ENCODE data around the gene HNRNPUL1.
A peak's percentile ranks its signal among the peaks of the same experiment; 100 is the strongest.
"Not testable (repeated sequence)": the region's sequence is repeated elsewhere in the genome, so short reads cannot be mapped to it uniquely, and the experiment has no call there.

HNRNPUL1 gene

DNA sequence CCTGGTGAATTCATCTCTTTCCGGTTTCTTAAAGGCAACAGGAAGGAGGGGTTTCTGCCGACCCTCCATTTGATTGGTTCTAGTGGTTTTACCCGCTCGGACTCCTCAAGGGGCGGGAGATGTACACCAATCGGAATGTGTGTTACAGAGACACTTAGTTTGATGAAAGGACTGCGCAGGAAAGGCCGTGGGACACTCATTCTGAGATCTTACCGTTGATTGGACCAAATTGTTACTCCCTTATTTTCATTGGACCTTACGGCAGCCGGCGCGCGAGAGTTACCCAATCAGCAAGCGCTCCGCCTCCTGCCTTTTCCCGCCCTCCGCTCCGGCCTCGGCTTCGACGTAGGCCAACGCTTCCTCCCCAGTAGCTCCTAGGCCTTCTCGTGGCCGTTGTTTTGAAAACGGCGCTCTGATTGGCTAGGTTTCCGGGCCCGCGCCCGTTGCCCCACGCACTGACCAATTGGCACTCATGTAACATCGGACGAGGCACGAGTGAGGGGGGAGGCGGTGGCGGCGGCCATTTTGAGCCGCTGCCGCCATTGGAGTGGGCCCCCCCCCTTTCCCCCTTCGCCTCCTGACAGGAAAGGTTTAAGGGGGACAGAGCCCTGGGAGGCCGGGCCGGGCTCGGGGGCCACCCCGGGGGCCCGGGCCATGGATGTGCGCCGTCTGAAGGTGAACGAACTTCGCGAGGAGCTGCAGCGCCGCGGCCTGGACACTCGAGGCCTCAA, at the start of gene HNRNPUL1:
TSS of gene HNRNPUL1 (plus strand) at position 523 of the 731 bp plus-strand sequence. CDS start at position 655, 132 bp downstream.
- peak; percentile 99 for DNase-seq (ENCODE audit: low read depth)

DNA sequence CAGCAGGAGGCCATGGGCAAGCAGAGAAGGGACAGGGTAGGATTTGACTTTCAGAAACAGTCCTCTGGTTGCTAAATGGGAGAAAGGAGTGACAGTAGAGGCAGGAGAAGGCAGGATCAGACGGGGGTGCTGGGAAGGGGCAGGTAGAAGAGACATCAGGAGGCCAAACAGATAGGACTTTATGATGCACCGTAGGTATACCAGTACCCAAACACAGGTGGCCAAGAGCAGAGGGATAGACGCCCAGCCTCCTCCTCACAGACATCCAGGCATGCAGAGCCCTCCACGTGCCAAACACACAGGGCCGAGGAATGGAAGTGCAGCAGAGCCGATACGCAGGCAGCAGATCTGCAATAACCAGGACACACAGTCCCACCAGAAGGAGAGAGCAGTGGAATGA, 46.4 kb upstream of the HNRNPUL1 start:
- no peak for DNase-seq (ENCODE audit: low read depth)

DNA sequence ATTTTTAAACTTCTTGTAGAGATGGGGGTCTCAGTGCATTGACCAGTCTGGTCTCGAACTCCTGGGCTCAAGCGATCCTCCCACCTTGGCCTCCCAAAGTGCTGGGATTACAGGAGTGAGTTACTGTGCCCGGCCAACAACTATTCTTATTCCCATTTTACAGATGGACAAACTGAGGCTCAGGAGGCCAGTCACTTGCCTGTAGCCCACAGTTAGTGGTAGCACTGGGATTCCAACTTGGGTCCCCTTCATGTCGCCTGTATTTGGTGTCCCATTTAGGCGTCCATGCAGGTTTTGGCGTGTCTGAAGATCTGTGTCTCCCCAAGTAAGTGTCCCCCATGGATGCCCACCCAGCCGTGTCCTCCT, 45.9 kb upstream of the HNRNPUL1 start:
- DNase-seq (ENCODE audit: low read depth) = no peak

DNA sequence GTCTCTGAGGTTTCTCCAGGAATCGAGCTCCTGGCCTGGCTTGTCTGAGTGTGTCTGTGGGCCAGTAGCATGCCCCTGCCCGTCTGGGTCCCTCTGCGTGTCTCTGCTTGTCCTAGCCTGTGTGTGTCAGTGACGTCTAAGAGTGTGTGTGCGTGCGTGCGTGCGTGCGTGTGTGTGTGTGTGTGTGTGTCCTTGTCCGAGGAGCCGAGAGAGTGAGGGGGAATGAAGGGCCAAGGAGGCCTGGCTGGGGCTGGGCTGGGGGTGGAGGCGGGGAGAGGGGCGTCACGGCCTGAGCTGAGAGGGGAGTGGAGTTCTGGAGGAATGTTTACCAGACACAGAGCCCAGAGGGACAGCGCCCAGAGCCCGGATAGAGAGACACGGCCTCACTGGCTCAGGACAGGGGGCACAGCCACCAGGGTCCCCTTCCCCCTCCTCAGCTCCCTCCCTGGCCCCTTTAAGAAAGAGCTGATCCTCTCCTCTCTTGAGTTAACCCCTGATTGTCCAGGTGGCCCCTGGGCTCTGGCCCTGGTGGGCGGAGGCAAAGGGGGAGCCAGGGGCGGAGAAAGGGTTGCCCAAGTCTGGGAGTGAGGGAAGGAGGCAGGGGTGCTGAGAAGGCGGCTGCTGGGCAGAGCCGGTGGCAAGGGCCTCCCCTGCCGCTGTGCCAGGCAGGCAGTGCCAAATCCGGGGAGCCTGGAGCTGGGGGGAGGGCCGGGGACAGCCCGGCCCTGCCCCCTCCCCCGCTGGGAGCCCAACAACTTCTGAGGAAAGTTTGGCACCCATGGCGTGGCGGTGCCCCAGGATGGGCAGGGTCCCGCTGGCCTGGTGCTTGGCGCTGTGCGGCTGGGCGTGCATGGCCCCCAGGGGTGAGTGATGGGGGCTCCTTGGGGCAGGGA, 45.3 kb upstream of the HNRNPUL1 start, which contains the start of gene AXL:
TSS of gene AXL (plus strand) at position 609 of the 893 bp plus-strand sequence. CDS start at position 779, 170 bp downstream.
- DNase-seq (ENCODE audit: low read depth) = no peak

DNA sequence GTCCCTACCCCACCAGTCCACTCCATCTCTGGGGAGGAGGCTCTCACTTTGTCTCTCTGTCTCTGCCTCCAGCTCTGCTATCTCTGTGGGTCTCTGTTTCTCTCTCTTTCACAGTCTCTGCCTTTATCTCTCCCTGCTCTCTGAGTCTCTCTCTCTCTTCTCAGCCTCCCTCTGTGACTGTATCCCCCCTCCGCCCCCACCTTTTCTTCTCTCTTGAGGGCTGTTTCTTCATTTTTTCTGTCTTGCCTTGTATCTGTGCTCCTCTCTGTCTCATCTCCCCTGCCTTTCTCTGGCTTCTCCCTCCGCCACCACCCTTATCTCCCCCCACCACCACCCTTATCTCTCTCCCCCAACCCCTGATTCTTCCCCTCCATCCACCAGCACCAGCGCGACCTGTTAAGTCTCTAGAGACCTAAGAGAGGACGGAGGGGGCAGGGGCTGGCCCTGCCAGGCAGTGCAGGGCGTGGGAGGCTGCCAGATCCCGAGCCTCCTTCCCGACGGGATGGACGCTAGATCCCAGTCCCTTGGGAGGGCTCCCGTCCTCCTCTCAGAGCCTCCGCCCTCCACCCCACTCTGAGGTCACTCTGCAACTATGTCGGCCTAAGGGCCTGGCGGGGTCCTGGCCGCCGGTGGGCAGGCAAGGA, 44.1 kb upstream of the HNRNPUL1 start:
- DNase-seq (ENCODE audit: low read depth) = no peak

DNA sequence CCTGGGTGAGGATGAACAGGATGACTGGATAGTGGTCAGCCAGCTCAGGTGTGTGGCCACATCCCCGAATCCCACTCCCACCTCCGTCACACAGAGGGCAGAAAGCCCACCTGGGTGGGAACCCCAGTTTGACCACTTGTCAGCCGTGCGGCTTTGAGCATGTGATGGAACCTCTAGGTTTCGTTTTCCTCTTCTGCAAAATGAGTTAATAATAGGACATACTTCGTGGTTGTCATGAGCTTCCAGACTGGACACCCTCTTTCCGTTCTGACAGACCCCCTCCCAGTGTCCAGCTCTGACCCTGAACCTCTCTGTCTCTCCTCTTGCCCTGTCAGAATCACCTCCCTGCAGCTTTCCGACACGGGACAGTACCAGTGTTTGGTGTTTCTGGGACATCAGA, 43.4 kb upstream of the HNRNPUL1 start:
- no peak for DNase-seq (ENCODE audit: low read depth)

DNA sequence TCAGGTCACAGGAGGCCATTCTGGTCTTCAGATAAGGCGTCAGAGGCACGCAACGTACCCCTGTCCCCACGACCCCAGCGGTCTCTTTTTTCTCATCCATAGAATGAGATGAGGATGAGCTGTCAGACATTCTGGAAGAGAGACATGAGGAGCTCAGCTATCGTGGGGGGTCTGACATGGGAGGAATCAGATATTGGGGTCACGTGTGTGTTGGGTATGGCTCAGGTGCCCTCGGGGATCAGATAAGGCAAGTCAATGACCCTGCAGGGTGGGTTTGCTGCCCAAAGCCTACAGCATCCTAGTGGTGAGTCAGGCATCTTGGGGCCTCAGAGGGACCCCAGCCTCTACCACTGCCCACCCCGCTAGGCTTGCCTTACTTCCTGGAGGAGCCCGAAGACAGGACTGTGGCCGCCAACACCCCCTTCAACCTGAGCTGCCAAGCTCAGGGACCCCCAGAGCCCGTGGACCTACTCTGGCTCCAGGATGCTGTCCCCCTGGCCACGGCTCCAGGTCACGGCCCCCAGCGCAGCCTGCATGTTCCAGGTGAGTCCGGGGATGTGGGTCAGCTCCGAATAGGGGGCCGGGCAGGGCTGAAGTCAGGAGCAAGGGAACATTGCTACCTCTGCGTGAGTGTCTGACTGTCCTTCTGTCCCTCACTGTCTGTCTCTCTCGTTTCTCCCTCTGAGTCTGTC, 42.5 kb upstream of the HNRNPUL1 start:
- DNase-seq (ENCODE audit: low read depth) = no peak

DNA sequence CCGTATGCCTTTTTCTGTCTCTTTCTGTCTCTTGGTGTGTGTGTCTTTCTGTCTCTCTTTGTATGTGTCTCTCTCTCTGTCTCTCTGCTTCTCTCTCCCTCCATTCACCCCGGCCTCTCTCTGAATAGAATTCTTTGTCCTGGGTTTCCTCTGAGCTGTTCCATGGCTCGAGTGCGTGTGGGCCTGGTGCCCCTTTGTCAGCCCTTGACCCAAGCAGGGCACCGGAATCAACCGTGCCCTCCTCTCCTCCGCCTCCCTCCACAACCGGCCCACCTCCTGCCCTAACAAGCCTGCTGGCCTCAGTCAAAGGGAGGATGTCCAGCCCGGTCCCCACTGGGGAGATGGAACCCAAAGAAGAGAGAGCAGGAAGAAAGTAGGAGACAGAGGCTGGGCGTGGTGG, 41.9 kb upstream of the HNRNPUL1 start:
- no peak for DNase-seq (ENCODE audit: low read depth)

DNA sequence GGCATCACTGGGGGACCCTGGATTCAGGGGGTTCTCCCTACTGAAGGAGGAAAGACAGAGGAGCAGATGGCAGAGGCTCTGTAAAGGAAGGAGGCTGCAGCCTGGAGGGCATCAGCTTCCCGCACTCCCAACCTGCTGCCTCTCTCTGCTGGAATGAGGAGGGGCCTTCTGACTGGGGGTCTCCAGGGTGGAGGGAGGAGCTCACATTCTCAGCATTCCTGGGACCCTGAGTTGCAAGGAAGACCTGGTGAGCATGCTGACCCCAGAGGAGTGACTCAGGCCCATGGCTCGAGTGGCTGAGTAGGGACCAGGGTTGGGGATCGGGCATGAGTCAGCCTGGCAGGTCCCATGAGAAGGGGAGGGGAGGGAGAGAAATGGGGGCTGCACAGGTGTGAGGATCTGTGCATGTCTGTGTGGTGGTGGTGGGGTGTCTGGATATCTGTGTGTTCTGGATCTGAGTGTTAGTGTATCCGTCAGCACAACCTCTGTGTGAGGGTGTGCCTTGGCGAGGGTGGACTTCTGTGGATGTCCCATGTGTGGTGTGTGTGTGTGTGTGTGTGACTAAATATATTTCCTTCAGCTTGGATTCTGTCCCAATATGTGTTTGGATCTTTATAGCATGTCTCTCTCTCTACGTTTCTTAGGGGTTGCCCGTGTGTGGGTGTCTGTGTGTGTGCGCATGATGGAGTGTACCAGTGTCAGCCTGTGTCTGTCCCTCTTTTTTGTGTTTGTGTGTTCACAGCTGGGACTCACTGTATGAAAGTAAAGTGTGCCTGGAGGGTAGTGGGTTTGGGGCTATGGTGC, 40.5 kb upstream of the HNRNPUL1 start:
- no peak for DNase-seq (ENCODE audit: low read depth)

DNA sequence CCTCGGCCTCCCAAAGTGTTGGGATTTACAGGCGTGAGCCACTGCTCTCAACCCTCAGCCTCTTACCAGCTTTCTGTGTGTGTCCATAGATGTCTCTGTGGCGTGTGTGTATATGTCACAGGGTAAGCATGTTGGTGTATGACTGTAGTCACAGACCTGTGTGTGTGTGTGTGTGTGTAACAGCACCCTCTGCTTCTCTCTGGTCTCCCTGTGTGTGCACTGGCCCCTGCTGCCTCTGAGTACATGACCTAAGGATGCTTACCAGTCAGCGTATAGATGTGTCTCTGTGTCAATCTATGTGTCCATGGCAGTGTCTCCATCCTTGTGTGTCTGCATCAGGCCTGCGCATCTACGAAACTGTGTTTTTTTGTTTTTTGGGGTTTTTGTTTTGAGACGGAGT, 39.5 kb upstream of the HNRNPUL1 start:
- DNase-seq (ENCODE audit: low read depth) = no peak

DNA sequence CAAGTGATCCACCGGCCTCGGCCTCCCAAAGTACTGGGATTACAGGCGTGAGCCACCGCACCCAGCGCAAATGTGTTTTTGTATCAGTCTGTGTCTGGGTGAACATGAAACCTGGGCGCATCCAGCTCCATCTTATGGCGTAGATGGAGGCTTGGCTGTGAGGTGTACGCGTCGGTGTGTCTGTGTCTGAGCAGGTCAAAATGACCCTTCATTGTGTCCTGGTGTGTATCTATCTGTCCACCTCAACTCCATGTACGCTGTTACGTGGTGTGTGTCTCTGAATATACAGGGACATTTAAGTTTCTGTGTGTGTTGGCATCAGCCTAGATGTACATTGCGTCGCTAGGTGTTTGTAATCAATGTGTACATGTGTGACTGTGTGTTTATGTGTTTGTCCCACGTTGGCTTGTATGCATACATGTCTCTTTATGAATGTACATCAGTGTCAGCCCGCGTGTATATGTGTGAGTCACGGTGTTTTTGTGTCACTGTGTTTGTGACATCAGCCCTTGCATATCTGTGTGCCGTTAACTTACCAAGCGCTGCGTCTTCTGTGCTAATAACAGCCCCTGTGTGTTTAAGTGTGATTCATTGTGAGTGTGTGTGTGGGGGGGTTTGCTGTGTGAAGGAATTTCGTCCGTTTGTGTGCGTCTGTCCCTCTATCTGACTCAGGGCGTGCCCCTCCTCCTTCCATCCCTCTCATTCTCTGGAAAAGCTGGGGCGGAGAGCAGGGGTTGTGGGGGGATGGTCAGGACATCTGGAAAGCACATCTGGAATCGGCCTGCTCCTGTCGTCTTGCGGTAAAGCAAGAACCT, 38.7 kb upstream of the HNRNPUL1 start:
- DNase-seq (ENCODE audit: low read depth) = peak; percentile 7

DNA sequence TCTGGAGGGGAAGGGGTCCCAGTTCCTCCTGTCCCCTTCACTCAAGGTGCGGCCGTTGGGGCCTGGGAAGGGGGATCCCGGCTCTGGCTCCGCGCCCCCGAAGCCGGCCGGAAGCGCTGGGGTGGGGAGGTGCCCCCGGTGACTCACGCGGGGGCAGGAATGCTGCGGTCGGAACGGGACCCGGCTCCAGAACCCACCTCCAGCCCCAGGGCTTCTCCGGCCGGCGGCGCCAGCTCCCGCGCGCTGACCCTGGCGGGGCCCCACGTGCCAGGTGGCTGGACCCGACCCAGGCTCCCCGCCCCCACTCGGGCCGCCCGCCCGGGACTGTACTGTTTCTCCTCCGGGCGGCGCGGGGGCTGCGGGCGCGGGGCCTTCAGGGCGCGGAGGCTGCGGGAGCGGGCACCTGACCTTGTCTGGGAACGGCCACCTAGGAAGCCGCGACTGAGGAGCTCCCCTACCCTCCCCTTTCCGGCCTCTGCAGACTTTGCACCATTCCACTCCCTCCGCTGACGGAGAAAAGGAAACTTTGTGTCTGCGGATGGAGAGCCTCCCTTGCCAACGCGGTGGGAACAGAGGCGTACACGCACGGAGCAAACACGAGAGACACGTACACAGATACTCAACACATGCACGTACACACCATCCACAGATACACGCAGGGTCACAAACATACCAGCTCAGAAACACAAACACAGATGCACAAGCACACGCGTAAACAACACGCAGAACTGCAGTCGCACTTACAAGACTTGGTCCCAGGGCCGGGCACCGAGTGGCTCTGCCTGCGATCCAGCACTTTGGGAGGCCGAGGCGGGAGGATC, 37.9 kb upstream of the HNRNPUL1 start:
- DNase-seq (ENCODE audit: low read depth) = no peak

DNA sequence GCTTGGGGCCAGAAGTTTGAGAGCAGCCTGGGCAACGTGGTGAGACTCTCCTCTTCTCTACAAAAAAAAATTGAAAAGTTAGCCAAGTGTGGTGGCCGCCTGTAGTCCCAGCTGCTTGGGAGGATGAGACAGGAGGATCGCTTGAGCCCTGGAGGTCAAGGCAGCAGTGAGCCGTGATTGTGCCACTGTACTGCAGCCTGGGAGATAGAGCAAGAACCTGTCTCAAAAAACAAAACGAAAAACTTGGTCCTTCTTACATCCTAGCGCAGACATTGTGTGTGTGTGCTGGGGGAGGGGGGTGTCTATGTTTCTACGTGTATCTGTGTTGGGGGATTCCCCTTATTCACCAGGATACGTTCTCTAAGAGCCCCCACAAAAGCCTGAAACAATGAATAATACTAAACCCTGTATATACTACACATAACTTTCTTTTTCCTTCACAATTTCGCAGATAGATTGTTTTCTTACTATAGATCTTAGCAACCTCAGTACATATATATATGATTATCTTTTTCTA, 37.2 kb upstream of the HNRNPUL1 start:
- no peak for DNase-seq (ENCODE audit: low read depth)

DNA sequence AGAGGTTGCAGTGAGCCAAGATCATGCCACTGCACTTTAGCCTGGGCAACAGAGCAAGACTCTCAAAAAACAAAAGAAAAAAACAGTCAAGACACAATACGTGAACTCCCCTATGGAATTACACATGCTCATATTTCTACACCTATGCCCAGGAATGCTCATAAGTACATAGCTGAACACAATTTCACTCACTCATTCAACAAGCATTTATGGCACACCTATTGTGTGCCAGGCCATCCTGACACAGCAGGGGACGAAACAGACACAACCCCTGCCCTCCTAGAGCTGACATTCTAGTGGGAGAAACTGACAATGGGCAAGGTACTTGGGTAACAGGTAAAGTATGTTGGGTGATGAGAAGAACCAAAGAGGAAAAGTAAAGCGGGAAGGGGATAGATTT, 35.7 kb upstream of the HNRNPUL1 start:
- no peak for DNase-seq (ENCODE audit: low read depth)

DNA sequence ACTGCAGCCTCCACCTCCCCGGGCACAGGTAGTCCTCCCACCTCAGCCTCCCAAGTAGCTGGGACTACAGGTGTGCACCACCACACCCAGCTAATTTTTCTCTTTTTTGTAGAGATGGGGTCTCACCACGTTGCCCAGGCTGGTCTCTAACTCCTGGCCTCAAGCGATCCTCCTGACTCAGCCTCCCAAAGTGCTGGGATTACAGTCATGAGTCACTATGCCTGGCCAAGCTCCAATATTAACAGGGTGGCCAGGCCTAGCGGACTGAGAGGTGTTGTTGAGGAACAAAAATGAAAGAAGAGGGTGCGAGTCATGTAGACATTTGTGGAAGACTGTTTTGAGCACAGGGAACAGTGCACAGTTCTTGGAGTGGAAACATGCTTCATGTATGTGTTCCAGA, 34.8 kb upstream of the HNRNPUL1 start:
- DNase-seq (ENCODE audit: low read depth) = not testable (repeated sequence)

DNA sequence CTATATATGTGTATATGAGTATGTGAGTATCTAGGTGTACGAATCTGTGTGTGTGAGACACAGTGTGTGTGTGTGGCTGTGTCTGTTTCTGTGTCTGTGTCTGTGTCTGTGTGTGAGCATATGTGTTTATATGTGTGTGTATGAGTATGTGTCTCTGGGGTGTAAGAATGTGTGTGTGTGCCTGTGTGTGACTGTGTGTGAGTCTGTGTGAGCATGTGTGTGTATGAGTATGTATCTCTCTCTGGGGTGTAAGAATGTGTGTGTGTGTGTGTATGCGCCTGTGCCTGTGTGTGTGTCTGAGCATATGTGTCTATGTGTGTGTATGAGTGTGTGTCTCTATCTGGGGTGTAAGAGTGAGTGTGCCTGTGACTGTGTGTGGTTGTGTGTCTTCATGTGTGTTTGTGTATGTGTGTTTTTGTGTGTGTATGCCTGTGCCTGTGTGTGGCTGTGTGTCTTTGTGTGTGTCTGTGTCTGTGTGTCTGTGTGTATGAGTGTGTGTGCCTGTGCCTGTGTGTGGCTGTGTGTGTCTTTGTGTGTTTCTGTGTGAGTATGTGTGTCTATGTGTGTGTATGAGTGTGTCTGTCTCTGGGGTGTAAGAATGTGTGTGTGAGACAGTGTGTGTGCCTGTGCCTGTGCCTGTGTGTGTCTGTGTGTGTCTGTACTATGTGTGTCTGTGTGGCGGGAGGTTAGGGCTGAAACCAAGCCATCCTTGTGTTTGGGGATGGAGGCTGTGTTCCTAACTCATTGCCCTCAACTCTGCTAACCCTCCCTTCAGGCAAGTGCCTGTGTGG, 33.9 kb upstream of the HNRNPUL1 start:
- no peak for DNase-seq (ENCODE audit: low read depth)

DNA sequence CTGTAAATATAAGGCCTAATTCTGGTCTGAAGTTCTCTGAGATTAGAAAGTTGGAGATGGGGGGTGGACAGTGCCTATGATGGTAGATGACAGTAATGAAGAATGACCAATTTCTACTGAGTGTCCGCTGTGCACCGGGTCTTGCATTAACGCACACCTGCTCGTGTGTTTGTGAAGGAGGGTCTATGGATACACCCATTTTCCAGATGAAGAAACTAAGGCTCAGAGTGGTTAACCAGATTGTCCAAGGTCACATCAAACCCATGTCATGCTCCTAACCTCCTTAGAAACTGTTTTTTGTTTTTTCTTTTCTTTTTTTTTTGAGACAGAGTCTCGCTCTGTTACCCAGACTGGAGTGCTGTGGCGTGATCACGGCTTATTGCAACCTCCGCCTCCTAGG, 31.5 kb upstream of the HNRNPUL1 start:
- DNase-seq (ENCODE audit: low read depth) = no peak

DNA sequence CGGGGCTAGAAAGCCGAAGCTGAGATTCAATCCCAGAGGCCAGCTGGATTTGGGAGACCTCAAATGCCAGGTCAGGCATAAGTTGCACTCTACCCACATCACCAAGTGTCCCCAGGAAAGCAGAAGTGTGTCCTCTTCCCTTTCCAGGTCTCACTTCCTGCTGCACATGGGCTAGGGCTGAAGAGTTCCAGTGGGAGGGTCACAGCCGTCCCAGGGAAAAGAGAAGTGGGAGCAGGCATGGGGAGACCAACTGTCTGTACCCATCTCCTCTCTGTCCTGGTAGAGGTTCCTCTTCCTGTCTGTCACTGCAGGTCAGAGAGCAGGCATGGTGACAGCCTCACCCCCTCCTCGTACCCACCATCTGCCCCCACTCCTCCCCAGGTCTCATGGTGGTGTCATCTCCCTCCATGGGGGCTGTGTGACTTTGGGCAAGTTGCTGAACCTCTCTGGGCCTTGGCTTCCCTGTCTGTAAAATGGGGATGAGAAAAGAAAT, 30.4 kb upstream of the HNRNPUL1 start:
- no peak for DNase-seq (ENCODE audit: low read depth)

All from activated gamma-delta T cell treated with anti-CD3 and anti-CD28 coated beads, Interleukin-2, amount 50 U/mL, for 16 hours (primary cell).